IMR-90 (cell line): ENCODE measurements around the gene MARF1. TPM values are rescaled to one million over a fixed set of nuclear protein-coding genes. Genes with fewer than 3 reads are reported as not detected.

Source experiments
- ATAC-seq: fragments of 200-7000 bp; cut with Tn5 transposase; 2 replicates; pipeline ENCODE4 v1.9.1; 2020; ENCODE audit warnings: low read depth, mild to moderate bottlenecking, moderate library complexity
- BruUV-seq: library from RNA; stranded (reverse); fragments of 400-500 nt; replicated peaks from 2 replicates; lab custom pipeline; 2021; lab: Mats Ljungman, UMichigan
- CTCF ChIA-PET: fragments of 300-600 bp; formaldehyde crosslinking; extraction: SDS; loops from one replicate; lab custom pipeline; 2021; ENCODE audit warnings: antibody characterized with exemption; lab: Yijun Ruan, JAX
- POLR2A ChIA-PET: fragments of 300-600 bp; sonication (Branson Sonifier 250); formaldehyde crosslinking; loops from one replicate; lab custom pipeline; 2022; ENCODE audit warnings: antibody characterized with exemption; ENCODE audit not compliant: unreplicated experiment; lab: Charles Lee
- DNase-seq: peaks from one replicate; pipeline ENCODE4 v3.0.0; 2013
- H2AFZ ChIP-seq: replicated peaks from 2 replicates; pipeline ENCODE3; 2013; ENCODE audit warnings: low read length, mild to moderate bottlenecking; ENCODE audit not compliant: poor library complexity
- H2AK5ac ChIP-seq: 2 replicates; pipeline ENCODE4 v1.6.1; 2013; ENCODE audit warnings: low read depth, low read length, inconsistent platforms
- H2AK9ac ChIP-seq: replicated peaks from 2 replicates; pipeline ENCODE3; 2013; ENCODE audit warnings: mild to moderate bottlenecking, low read depth, low read length, moderate library complexity; ENCODE audit not compliant: poor library complexity
- H2BK120ac ChIP-seq: 2 replicates; pipeline ENCODE4 v1.6.1; 2013; ENCODE audit warnings: low read depth, low read length, inconsistent platforms
- H2BK15ac ChIP-seq: 3 replicates; pipeline ENCODE4 v1.6.1; 2013; ENCODE audit warnings: low read depth, low read length, inconsistent platforms
- H2BK20ac ChIP-seq: 2 replicates; pipeline ENCODE4 v1.6.1; 2013; ENCODE audit warnings: low read depth, mild to moderate bottlenecking, inconsistent platforms, low read length, moderate library complexity
- H2BK5ac ChIP-seq: 2 replicates; pipeline ENCODE4 v1.6.1; 2013; ENCODE audit warnings: mild to moderate bottlenecking, low read depth, low read length, inconsistent platforms; ENCODE audit not compliant: poor library complexity, severe bottlenecking
- H3K14ac ChIP-seq: replicated peaks from 2 replicates; pipeline ENCODE4 v1.6.1; 2013; ENCODE audit warnings: low read depth, low read length, inconsistent platforms
- H3K18ac ChIP-seq: 2 replicates; pipeline ENCODE4 v1.6.1; 2013; ENCODE audit warnings: low read depth, low read length, control low read depth
- H3K23ac ChIP-seq: 2 replicates; pipeline ENCODE4 v1.6.1; 2013; ENCODE audit warnings: low read depth, low read length, inconsistent platforms
- H3K27ac ChIP-seq: 2 replicates; pipeline ENCODE4 v1.5.1; 2013; ENCODE audit warnings: mild to moderate bottlenecking, control low read depth, low read length; ENCODE audit not compliant: insufficient read depth
- H3K27me3 ChIP-seq: 2 replicates; pipeline ENCODE4 v1.6.1; 2013; ENCODE audit warnings: low read length; ENCODE audit not compliant: control insufficient read depth, insufficient read depth
- H3K36me3 ChIP-seq: 2 replicates; pipeline ENCODE4 v1.6.1; 2013; ENCODE audit warnings: low read length, mixed read lengths; ENCODE audit not compliant: control insufficient read depth, insufficient read depth
- H3K4ac ChIP-seq: 2 replicates; pipeline ENCODE4 v1.6.1; 2013; ENCODE audit warnings: low read depth, low read length, inconsistent platforms
- H3K4me1 ChIP-seq: 2 replicates; pipeline ENCODE4 v1.6.1; 2013; ENCODE audit warnings: low read length, mixed read lengths; ENCODE audit not compliant: control insufficient read depth, insufficient read depth
- H3K4me2 ChIP-seq: 2 replicates; pipeline ENCODE4 v1.6.1; 2013; ENCODE audit warnings: low read depth, mild to moderate bottlenecking, control low read depth, low read length, moderate library complexity
- H3K4me3 ChIP-seq: 2 replicates; pipeline ENCODE4 v1.5.1; 2013; ENCODE audit warnings: low read depth, mild to moderate bottlenecking, control low read depth, low read length, moderate library complexity; ENCODE audit not compliant: insufficient read depth
- H3K56ac ChIP-seq: 2 replicates; pipeline ENCODE4 v1.6.1; 2013; ENCODE audit warnings: low read length, inconsistent platforms; ENCODE audit not compliant: insufficient read depth; ENCODE audit errors: extremely low read depth
- H3K79me1 ChIP-seq, 2 experiments: 2 replicates each; pipeline ENCODE4 v1.6.1; 2013; ENCODE audit warnings: low read length in 2 of 2, inconsistent platforms in 1 of 2, low read depth in 1 of 2
- H3K9ac ChIP-seq: 2 replicates; pipeline ENCODE4 v1.6.1; 2013; ENCODE audit warnings: low read depth, low read length, control low read depth
- H3K9me1 ChIP-seq: 2 replicates; pipeline ENCODE4 v1.6.1; 2013; ENCODE audit warnings: low read length, inconsistent platforms; ENCODE audit not compliant: insufficient read depth
- H3K9me3 ChIP-seq: 2 replicates; pipeline ENCODE4 v1.6.1; 2013; ENCODE audit warnings: low read length; ENCODE audit not compliant: control insufficient read depth, insufficient read depth
- H4K20me1 ChIP-seq: 2 replicates; pipeline ENCODE4 v1.6.1; 2013; ENCODE audit warnings: low read length, inconsistent platforms; ENCODE audit not compliant: insufficient read depth
- H4K5ac ChIP-seq: 2 replicates; pipeline ENCODE4 v1.6.1; 2013; ENCODE audit warnings: mild to moderate bottlenecking, low read depth, low read length, control low read depth
- H4K8ac ChIP-seq, 2 experiments: 2 replicates each; pipeline ENCODE4 v1.6.1; 2013; ENCODE audit warnings: low read depth in 2 of 2, low read length in 2 of 2, control low read depth in 1 of 2, inconsistent platforms in 1 of 2
- H4K91ac ChIP-seq: 2 replicates; pipeline ENCODE4 v1.6.1; 2013; ENCODE audit warnings: low read depth, low read length, inconsistent platforms; ENCODE audit not compliant: insufficient read depth
- BHLHE40 ChIP-seq: fragments of 150-350 bp; IDR thresholded peaks from 2 replicates; pipeline ENCODE4 v1.6.1; 2016; ENCODE audit warnings: mild to moderate bottlenecking, low read depth, low read length
- CEBPB ChIP-seq: IDR thresholded peaks from 2 replicates; pipeline ENCODE4 v1.6.1; 2012; ENCODE audit warnings: low read depth, low read length, improper control_type of control experiment
- CHD1 ChIP-seq: IDR thresholded peaks from 2 replicates; pipeline ENCODE4 v1.6.1; 2012; ENCODE audit warnings: low read depth, low read length, improper control_type of control experiment
- FOS ChIP-seq: fragments of 150-350 bp; IDR thresholded peaks from 2 replicates; pipeline ENCODE4 v1.6.1; 2016; ENCODE audit warnings: low read depth, low read length
- MAFK ChIP-seq: IDR thresholded peaks from 2 replicates; pipeline ENCODE4 v1.6.1; 2012; ENCODE audit warnings: low read depth, low read length, improper control_type of control experiment
- MAZ ChIP-seq: IDR thresholded peaks from 2 replicates; pipeline ENCODE4 v1.6.1; 2012; ENCODE audit warnings: low read depth, mild to moderate bottlenecking, low read length, improper control_type of control experiment, moderate library complexity, borderline replicate concordance
- MXI1 ChIP-seq: IDR thresholded peaks from 2 replicates; pipeline ENCODE4 v1.6.1; 2012; ENCODE audit warnings: low read depth, mild to moderate bottlenecking, low read length, moderate library complexity, borderline replicate concordance
- NFE2L2 ChIP-seq: fragments of 150-350 bp; IDR thresholded peaks from 2 replicates; pipeline ENCODE4 v1.6.1; 2016; ENCODE audit warnings: low read depth, mild to moderate bottlenecking, low read length
- POLR2A ChIP-seq: IDR thresholded peaks from 2 replicates; pipeline ENCODE4 v1.6.1; 2012; ENCODE audit warnings: mild to moderate bottlenecking, low read depth, low read length
- RAD21 ChIP-seq: IDR thresholded peaks from 2 replicates; pipeline ENCODE4 v1.6.1; 2012; ENCODE audit warnings: low read length, improper control_type of control experiment
- RCOR1 ChIP-seq: IDR thresholded peaks from 2 replicates; pipeline ENCODE4 v1.6.1; 2012; ENCODE audit warnings: mild to moderate bottlenecking, low read length, improper control_type of control experiment; ENCODE audit not compliant: insufficient replicate concordance
- RFX5 ChIP-seq: IDR thresholded peaks from 2 replicates; pipeline ENCODE4 v1.8.0; 2012; ENCODE audit warnings: low read depth, mild to moderate bottlenecking, low read length, moderate library complexity
- SMC3 ChIP-seq: fragments of 150-350 bp; IDR thresholded peaks from 2 replicates; pipeline ENCODE4 v1.6.1; 2016; ENCODE audit warnings: low read depth, mild to moderate bottlenecking, antibody characterized with exemption, low read length, moderate library complexity
- WGBS, 2 experiments: methylation state at CpG; one replicate each; pipeline versions ENCODE4 v1.1.5 to v1.1.7; 2013; ENCODE audit warnings: missing lambda C conversion rate in 2 of 2; ENCODE audit not compliant: insufficient read length in 1 of 2; ENCODE audit errors: extremely low coverage in 2 of 2; 5-methylcytosine and 5-hydroxymethylcytosine counted together
- dilution Hi-C: fragments of 300-500 bp; cut with HindIII; formaldehyde crosslinking; loops from one replicate; pipeline ENCODE4 v1.14.3; 2018; ENCODE audit warnings: low sequenced_read_pairs; ENCODE audit not compliant: unreplicated experiment
- in situ Hi-C: fragments of 300-500 bp; cut with MboI; formaldehyde crosslinking; loops from 3 replicates; pipeline ENCODE4 v1.14.3; 2019; ENCODE audit warnings: low sequenced_read_pairs, inconsistent platforms, mixed read lengths
- intact Hi-C: fragments of 100-400 bp; cut with micrococcal nuclease; formaldehyde crosslinking; loops from 2 replicates; pipeline ENCODE4 v1.10.0; 2022
- polyA plus RNA-seq, 3 experiments: library from polyadenylated mRNA; depleted of rRNA; stranded (reverse); fragments of >200 nt; gene quantifications; 2 replicates each; pipeline ENCODE4 v1.2.3, GENCODE V29; 2012; ENCODE audit warnings: low replicate concordance in 1 of 3
- total RNA-seq: library from RNA; depleted of rRNA; stranded (reverse); fragments of >200 nt; gene quantifications from 2 replicates; pipeline ENCODE4 v1.2.3, GENCODE V29; 2012
- TF ChIP-seq, protein P1 (sequence below): fragments of 150-350 bp; IDR thresholded peaks from 2 replicates; pipeline ENCODE4 v1.6.1; 2017; ENCODE audit warnings: mild to moderate bottlenecking, antibody characterized with exemption, low read length, low read depth
- TF ChIP-seq, protein P2 (sequence below): fragments of 150-350 bp; IDR thresholded peaks from 2 replicates; pipeline ENCODE4 v1.6.1; 2016; ENCODE audit warnings: low read depth, mild to moderate bottlenecking, low read length, moderate library complexity, borderline replicate concordance
- TF ChIP-seq, protein P3 (sequence below): conservative IDR thresholded peaks from 2 replicates; pipeline ENCODE4 v1.5.1; 2012; ENCODE audit warnings: mild to moderate bottlenecking, low read depth, low read length, improper control_type of control experiment

Gene MARF1
- total and polyA plus RNA-seq, 2 of the 4 experiments (the other 2 are of a cell fraction) = 9.0 to 12.9 TPM

DNA sequence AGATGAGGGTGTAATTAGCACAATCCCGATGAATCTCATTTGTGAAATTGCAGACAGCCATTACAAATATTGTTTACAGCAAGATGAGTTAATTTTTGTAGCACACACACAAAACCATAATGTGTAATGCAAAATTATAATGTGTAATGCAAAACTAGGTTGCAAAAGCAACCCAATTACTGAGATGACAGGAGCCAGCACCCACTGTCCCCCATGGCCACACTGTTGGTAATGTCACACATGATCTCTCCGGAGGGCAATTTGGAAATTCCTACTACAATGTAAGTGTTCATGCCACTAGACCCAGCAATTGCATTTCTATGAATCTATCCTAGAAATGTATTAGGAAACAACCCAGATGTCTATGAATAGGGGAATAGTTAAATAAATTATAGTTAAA, 76.9 kb downstream of the MARF1 start:
- Histone ChIP-seq H3K27me3 (no peaks in the 10 kb centered on the region), H3K23ac (no peak overlapping the region), H3K4me3 (no peak overlapping the region), H2BK20ac (no peak overlapping the region), H4K5ac (no peak overlapping the region), H2BK120ac (no peak overlapping the region), H3K56ac (no peak overlapping the region), H2AFZ (no peak overlapping the region), H3K18ac (no peak overlapping the region), H2BK15ac (no peak overlapping the region), H3K36me3 (peaks cover 12% of the 10 kb centered on the region), H3K79me1 (peaks cover 3 to 5% of the 10 kb centered on the region in 2 experiments; a peak in 2 of 4 replicates), H4K91ac (no peak overlapping the region), H3K14ac (no peak overlapping the region), H3K4me2 (no peak overlapping the region), H3K4me1 (peaks cover 2% of the 10 kb centered on the region; the same call in 1 of the 2 replicates), H4K20me1 (no peaks in the 10 kb centered on the region), H3K9me3 (no peaks in the 10 kb centered on the region), H4K8ac (no peak overlapping the region), H3K9me1 (no peaks in the 10 kb centered on the region; the same call in 1 of the 2 replicates), H2AK9ac (no peak overlapping the region), H3K9ac (no peak overlapping the region), H2AK5ac (no peak overlapping the region), H3K4ac (no peak overlapping the region), H2BK5ac (no peak overlapping the region), H3K27ac (no peak overlapping the region)
- intact Hi-C loops = no loop called here
- BruUV-seq = no TSS peak
- POLR2A ChIA-PET = no interaction called here
- CTCF ChIA-PET = no interaction called here
- in situ Hi-C loops = no loop called here
- no CpG with 5 or more reads among the region's 2 CpGs for WGBS, 2 experiments
- DNase-seq (no peak), ATAC-seq (no peak)
- TF ChIP-seq FOS = no peak
- no peak for TF ChIP-seq CHD1
- TF ChIP-seq, protein P1, sequence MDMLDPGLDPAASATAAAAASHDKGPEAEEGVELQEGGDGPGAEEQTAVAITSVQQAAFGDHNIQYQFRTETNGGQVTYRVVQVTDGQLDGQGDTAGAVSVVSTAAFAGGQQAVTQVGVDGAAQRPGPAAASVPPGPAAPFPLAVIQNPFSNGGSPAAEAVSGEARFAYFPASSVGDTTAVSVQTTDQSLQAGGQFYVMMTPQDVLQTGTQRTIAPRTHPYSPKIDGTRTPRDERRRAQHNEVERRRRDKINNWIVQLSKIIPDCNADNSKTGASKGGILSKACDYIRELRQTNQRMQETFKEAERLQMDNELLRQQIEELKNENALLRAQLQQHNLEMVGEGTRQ = no peak
- TF ChIP-seq POLR2A = no peak
- no peak for TF ChIP-seq CEBPB
- no peak for TF ChIP-seq BHLHE40
- TF ChIP-seq SMC3 = no peak
- TF ChIP-seq, protein P2, sequence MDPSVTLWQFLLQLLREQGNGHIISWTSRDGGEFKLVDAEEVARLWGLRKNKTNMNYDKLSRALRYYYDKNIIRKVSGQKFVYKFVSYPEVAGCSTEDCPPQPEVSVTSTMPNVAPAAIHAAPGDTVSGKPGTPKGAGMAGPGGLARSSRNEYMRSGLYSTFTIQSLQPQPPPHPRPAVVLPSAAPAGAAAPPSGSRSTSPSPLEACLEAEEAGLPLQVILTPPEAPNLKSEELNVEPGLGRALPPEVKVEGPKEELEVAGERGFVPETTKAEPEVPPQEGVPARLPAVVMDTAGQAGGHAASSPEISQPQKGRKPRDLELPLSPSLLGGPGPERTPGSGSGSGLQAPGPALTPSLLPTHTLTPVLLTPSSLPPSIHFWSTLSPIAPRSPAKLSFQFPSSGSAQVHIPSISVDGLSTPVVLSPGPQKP = no peak
- no peak for TF ChIP-seq NFE2L2
- TF ChIP-seq MAFK = no peak
- no peak for TF ChIP-seq RAD21
- no peak for TF ChIP-seq MAZ
- no peak for TF ChIP-seq RCOR1
- TF ChIP-seq MXI1 = no peak
- TF ChIP-seq, protein P3, sequence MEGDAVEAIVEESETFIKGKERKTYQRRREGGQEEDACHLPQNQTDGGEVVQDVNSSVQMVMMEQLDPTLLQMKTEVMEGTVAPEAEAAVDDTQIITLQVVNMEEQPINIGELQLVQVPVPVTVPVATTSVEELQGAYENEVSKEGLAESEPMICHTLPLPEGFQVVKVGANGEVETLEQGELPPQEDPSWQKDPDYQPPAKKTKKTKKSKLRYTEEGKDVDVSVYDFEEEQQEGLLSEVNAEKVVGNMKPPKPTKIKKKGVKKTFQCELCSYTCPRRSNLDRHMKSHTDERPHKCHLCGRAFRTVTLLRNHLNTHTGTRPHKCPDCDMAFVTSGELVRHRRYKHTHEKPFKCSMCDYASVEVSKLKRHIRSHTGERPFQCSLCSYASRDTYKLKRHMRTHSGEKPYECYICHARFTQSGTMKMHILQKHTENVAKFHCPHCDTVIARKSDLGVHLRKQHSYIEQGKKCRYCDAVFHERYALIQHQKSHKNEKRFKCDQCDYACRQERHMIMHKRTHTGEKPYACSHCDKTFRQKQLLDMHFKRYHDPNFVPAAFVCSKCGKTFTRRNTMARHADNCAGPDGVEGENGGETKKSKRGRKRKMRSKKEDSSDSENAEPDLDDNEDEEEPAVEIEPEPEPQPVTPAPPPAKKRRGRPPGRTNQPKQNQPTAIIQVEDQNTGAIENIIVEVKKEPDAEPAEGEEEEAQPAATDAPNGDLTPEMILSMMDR = no peak
- TF ChIP-seq RFX5 = no peak
- dilution Hi-C loops = no loop called here
